Endothelial cell of umbilical vein (primary cell): ENCODE results near the gene KCNMA1. TPM values are rescaled to one million over a fixed set of nuclear protein-coding genes. Genes with fewer than 3 reads are reported as not detected.

Experiments used
- BruUV-seq: library from RNA; stranded (reverse); fragments of 400-500 nt; replicated peaks from 2 replicates; lab custom pipeline; 2021; lab: Mats Ljungman, UMichigan
- CTCF ChIA-PET: fragments of 300-600, 350-600 bp; sonication (Branson Sonifier 250); formaldehyde crosslinking; loops from one replicate; lab custom pipeline; 2021; ENCODE audit warnings: antibody characterized with exemption, inconsistent platforms; lab: Charles Lee
- POLR2A ChIA-PET: fragments of 300-600, 350-600 bp; sonication (Branson Sonifier 250); formaldehyde crosslinking; loops from one replicate; lab custom pipeline; 2021; ENCODE audit warnings: antibody characterized with exemption, inconsistent platforms; lab: Charles Lee
- DNase-seq: peaks from one replicate; pipeline ENCODE4 v3.0.0-alpha.2; 2011; ENCODE audit warnings: low read depth, low spot score
- FAIRE-seq: peaks from 2 replicates; lab custom pipeline; 2011; peaks lifted over from hg19 to GRCh38; lab: Jason Lieb, UNC
- H2AFZ ChIP-seq: 2 replicates; pipeline ENCODE4 v1.6.0; 2012; ENCODE audit warnings: low read depth, low read length, control low read depth, inconsistent platforms
- H3K27ac ChIP-seq: 2 replicates; pipeline ENCODE4 v1.5.1; 2011; ENCODE audit warnings: low read depth, mild to moderate bottlenecking, control low read depth, low read length, moderate library complexity; ENCODE audit not compliant: insufficient read depth
- H3K27me3 ChIP-seq, 2 experiments: 2 replicates each; pipeline versions ENCODE4 v1.6.0 to v1.6.1; 2011; ENCODE audit warnings: low read length in 2 of 2, mixed read lengths in 1 of 2; ENCODE audit not compliant: control insufficient read depth in 2 of 2, insufficient read depth in 2 of 2
- H3K36me3 ChIP-seq, 2 experiments: 2 replicates in 1 of 2; 3 replicates in 1 of 2; pipeline ENCODE4 v1.5.1; 2011; ENCODE audit warnings: low read length in 2 of 2, mild to moderate bottlenecking in 1 of 2, moderate library complexity in 1 of 2; ENCODE audit not compliant: control insufficient read depth in 2 of 2, insufficient read depth in 2 of 2; ENCODE audit errors: extremely low read depth in 1 of 2
- H3K4me1 ChIP-seq: 3 replicates; pipeline ENCODE4 v1.5.1; 2011; ENCODE audit warnings: mild to moderate bottlenecking, low read length; ENCODE audit not compliant: control insufficient read depth, insufficient read depth; ENCODE audit errors: extremely low read depth
- H3K4me2 ChIP-seq: 2 replicates; pipeline ENCODE4 v1.6.1; 2011; ENCODE audit warnings: low read length, control low read depth, mixed read lengths; ENCODE audit not compliant: insufficient read depth
- H3K4me3 ChIP-seq, 3 experiments: fragments of 200-600 bp in 1 of 3; sonication (generic), shearing (Covaris generic) in 1 of 3; replicated peaks in 1 of 3; 2 replicates each; pipeline ENCODE4 v1.5.1; 2011 to 2016; ENCODE audit warnings: control low read depth in 3 of 3, low read length in 3 of 3, mild to moderate bottlenecking in 2 of 3, inconsistent platforms in 1 of 3, low read depth in 1 of 3, moderate library complexity in 1 of 3; ENCODE audit not compliant: insufficient read depth in 1 of 3
- H3K79me2 ChIP-seq: 2 replicates; pipeline ENCODE4 v1.6.0; 2012; ENCODE audit warnings: low read length, inconsistent platforms; ENCODE audit not compliant: control insufficient read depth, insufficient read depth
- H3K9ac ChIP-seq: replicated peaks from 2 replicates; pipeline ENCODE3; 2011; ENCODE audit warnings: low read length, control low read depth; ENCODE audit not compliant: insufficient read depth; ENCODE audit errors: extremely low read depth
- H3K9me1 ChIP-seq: replicated peaks from 3 replicates; pipeline ENCODE4 v1.6.0; 2011; ENCODE audit warnings: mild to moderate bottlenecking, low read length; ENCODE audit not compliant: control insufficient read depth, insufficient read depth; ENCODE audit errors: extremely low read depth
- H3K9me3 ChIP-seq: replicated peaks from 2 replicates; pipeline ENCODE4 v1.5.1; 2012; ENCODE audit warnings: low read length, inconsistent platforms; ENCODE audit not compliant: control insufficient read depth, insufficient read depth
- H4K20me1 ChIP-seq: replicated peaks from 2 replicates; pipeline ENCODE3; 2011; ENCODE audit warnings: mild to moderate bottlenecking, low read length; ENCODE audit not compliant: control insufficient read depth, insufficient read depth; ENCODE audit errors: extremely low read depth
- CTCF ChIP-seq, 2 donors: IDR thresholded peaks; 1 replicate in 1 of 2; 2 replicates in 1 of 2; pipeline ENCODE4 v1.5.1; 2011; ENCODE audit warnings: low read length in 2 of 2, mild to moderate bottlenecking in 2 of 2, moderate library complexity in 2 of 2, control low read depth in 1 of 2, inconsistent platforms in 1 of 2, low read depth in 1 of 2; ENCODE audit not compliant: insufficient read depth in 1 of 2; ENCODE audit errors: extremely low read depth in 1 of 2
- EZH2 ChIP-seq: IDR thresholded peaks from 2 replicates; pipeline ENCODE4 v1.6.1; 2012; ENCODE audit warnings: borderline replicate concordance, low read depth, mild to moderate bottlenecking, moderate library complexity, low read length, inconsistent platforms; ENCODE audit not compliant: severe bottlenecking
- FOS ChIP-seq: IDR thresholded peaks from 2 replicates; pipeline ENCODE4 v1.6.1; 2011; ENCODE audit warnings: mild to moderate bottlenecking, low read length, moderate library complexity, borderline replicate concordance; ENCODE audit not compliant: insufficient read depth
- GATA2 ChIP-seq: IDR thresholded peaks from 2 replicates; pipeline ENCODE4 v1.7.0; 2011; ENCODE audit warnings: low read depth, mild to moderate bottlenecking, moderate library complexity, mixed read lengths, low read length; ENCODE audit not compliant: insufficient read length, insufficient read depth
- JUN ChIP-seq: IDR thresholded peaks from 2 replicates; pipeline ENCODE4 v1.6.1; 2011; ENCODE audit warnings: borderline replicate concordance, low read depth; ENCODE audit not compliant: insufficient read length, insufficient read depth
- MAX ChIP-seq: IDR thresholded peaks from 2 replicates; pipeline ENCODE4 v1.6.1; 2011; ENCODE audit not compliant: insufficient read depth, insufficient read length
- MYC ChIP-seq: IDR thresholded peaks from one replicate; pipeline ENCODE4 v1.6.1; 2011; ENCODE audit warnings: mild to moderate bottlenecking, low read depth, low read length
- POLR2A ChIP-seq: IDR thresholded peaks from 2 replicates; pipeline ENCODE4 v1.6.1; 2012; ENCODE audit warnings: low read depth, mild to moderate bottlenecking, control low read depth, low read length
- POLR2AphosphoS5 ChIP-seq: IDR thresholded peaks from 2 replicates; pipeline ENCODE4 v1.6.1; 2012; ENCODE audit warnings: low read depth, mild to moderate bottlenecking, control low read depth, low read length, moderate library complexity; ENCODE audit not compliant: insufficient read depth
- dilution Hi-C: fragments of 300-500 bp; cut with MboI; formaldehyde crosslinking; loops from one replicate; pipeline ENCODE4 v1.15.0; 2019; ENCODE audit warnings: low sequenced_read_pairs; ENCODE audit not compliant: extremely low pct_ligation_motif_present
- intact Hi-C: fragments of 100-400 bp; cut with micrococcal nuclease; formaldehyde crosslinking; loops from one replicate; pipeline ENCODE4 v1.10.0; 2022
- polyA plus RNA-seq, 4 experiments: library from polyadenylated mRNA; depleted of rRNA in 3 of 4; stranded (reverse) in 3 of 4; unstranded in 1 of 4; fragments of >200 nt; gene quantifications; 2 replicates each; pipeline versions ENCODE4 v1.2.1 to v1.2.3, GENCODE V29; 2011 to 2012; ENCODE audit warnings: missing spikeins in 1 of 4
- total RNA-seq: library from RNA; stranded (reverse); gene quantifications from 2 replicates; pipeline ENCODE4 v1.2.3, GENCODE V29; 2021

The KCNMA1 gene
- total and polyA plus RNA-seq, 2 donors (not counting 3 experiments of a cell fraction or from before 2014, with no cell fraction given), result 0.10 to 0.82 TPM

- H3K9me1 ChIP-seq, result no peaks in the 10 kb centered on the region
- no peak overlapping the region for H3K9ac ChIP-seq
- no peak overlapping the region for H3K27ac ChIP-seq
- POLR2A ChIA-PET, result no interaction called here
- dilution Hi-C loops, result no loop called here
- DNase-seq (no peak), FAIRE-seq (no peak)
- H3K79me2 ChIP-seq, result no peaks in the 10 kb centered on the region
- H2AFZ ChIP-seq, result no peak overlapping the region
- H3K4me1 ChIP-seq, result no peaks in the 10 kb centered on the region
- no peak overlapping the region for H3K4me2 ChIP-seq
- CTCF ChIA-PET, result no interaction called here
- H4K20me1 ChIP-seq, result no peaks in the 10 kb centered on the region
- no TSS peak for BruUV-seq
- no peak for TF ChIP-seq JUN
- no peak for TF ChIP-seq EZH2
- no peak for TF ChIP-seq POLR2A
- TF ChIP-seq FOS, result no peak
- TF ChIP-seq POLR2AphosphoS5, result no peak
- TF ChIP-seq MYC, result no peak
- TF ChIP-seq GATA2, result no peak
- TF ChIP-seq CTCF (IDR thresholded peaks at IDR 0.05; ENCODE audit: extremely low read depth in 1 of 2, insufficient read depth in 1 of 2, low read depth in 1 of 2, low read length in 2 of 2), result no peak
- no peak for TF ChIP-seq MAX
- intact Hi-C loops, result no loop called here
- no peaks in the 10 kb centered on the region for H3K9me3 ChIP-seq
- no peaks in the 10 kb centered on the region for H3K27me3 ChIP-seq
- no peak overlapping the region for H3K4me3 ChIP-seq
- H3K36me3 ChIP-seq, result no peaks in the 10 kb centered on the region
These were observed 603.4 kb downstream of the KCNMA1 start for GRCh38 chr10:77034240-77034639.
